ENCODE results near the gene CCDC192.
A peak's percentile ranks its signal among the peaks of the same experiment; 100 is the strongest.

CCDC192 gene

GRCh38 chr5:127876384-127876783, 173.2 kb downstream of the CCDC192 start:
- peak overlapping the region; percentile 47 for H3K27ac ChIP-seq
- TF ChIP-seq ZFX (IDR thresholded peaks at IDR 0.05; ENCODE audit: borderline replicate concordance), result no peak
- no peak for TF ChIP-seq CTCF (IDR thresholded peaks at IDR 0.05)

GRCh38 chr5:127878174-127878750, 175.1 kb downstream of the CCDC192 start:
- TF ChIP-seq ZFX (IDR thresholded peaks at IDR 0.05; ENCODE audit: borderline replicate concordance) (no peak), CTCF (IDR thresholded peaks at IDR 0.05) (peak; percentile 79)
- H3K27ac ChIP-seq, result no peak overlapping the region

- H3K27ac ChIP-seq, result peak overlapping the region; percentile 73
- no peak for TF ChIP-seq CTCF (IDR thresholded peaks at IDR 0.05)
- no peak for TF ChIP-seq ZFX (IDR thresholded peaks at IDR 0.05; ENCODE audit: borderline replicate concordance)
These were observed 181.2 kb downstream of the CCDC192 start for GRCh38 chr5:127884416-127884815.

GRCh38 chr5:127885176-127885575, 182.0 kb downstream of the CCDC192 start:
- TF ChIP-seq ZFX (IDR thresholded peaks at IDR 0.05; ENCODE audit: borderline replicate concordance) (no peak), CTCF (IDR thresholded peaks at IDR 0.05) (no peak)
- H3K27ac ChIP-seq, result peak overlapping the region; percentile 73

- H3K27ac ChIP-seq, result 0 out of 2 replicates have a peak overlapping the region, but pooled peaks have one; percentile 73
- TF ChIP-seq ZFX (IDR thresholded peaks at IDR 0.05; ENCODE audit: borderline replicate concordance), result no peak
- TF ChIP-seq CTCF (IDR thresholded peaks at IDR 0.05), result no peak
These were observed 182.9 kb downstream of the CCDC192 start for GRCh38 chr5:127886081-127886480.

- TF ChIP-seq ZFX (IDR thresholded peaks at IDR 0.05; ENCODE audit: borderline replicate concordance) (no peak), CTCF (IDR thresholded peaks at IDR 0.05) (no peak)
- no peak overlapping the region for H3K27ac ChIP-seq
These were observed 184.1 kb downstream of the CCDC192 start for GRCh38 chr5:127887282-127887681.

GRCh38 chr5:127891942-127892341, 188.8 kb downstream of the CCDC192 start:
- H3K27ac ChIP-seq, result peak overlapping the region; percentile 31; the same call in 1 of the 2 replicates
- TF ChIP-seq ZFX (IDR thresholded peaks at IDR 0.05; ENCODE audit: borderline replicate concordance) (no peak), CTCF (IDR thresholded peaks at IDR 0.05) (no peak)
